ENCODE results near the gene SLC22A25. TPM values are rescaled to one million over a fixed set of nuclear protein-coding genes. Genes with fewer than 3 reads are reported as not detected.
"Not testable (repeated sequence)": the region's sequence is repeated elsewhere in the genome, so short reads cannot be mapped to it uniquely, and the experiment has no call there.

The SLC22A25 gene
- total RNA-seq, 1 donor from 2014 or later: not detected

GRCh38 chr11:63248966-63249365, 5.6 kb upstream of the SLC22A25 start:
- H3K36me3 Mint-ChIP-seq: no peaks in the 10 kb centered on the region
- no peak for DNase-seq (ENCODE audit: low spot score in 2 of 2, unreplicated experiment in 2 of 2)
- peaks cover 39% of the 10 kb centered on the region for H3K27me3 Mint-ChIP-seq (ENCODE audit: low read depth)
- H3K4me1 Mint-ChIP-seq: no peaks in the 10 kb centered on the region
- H3K27ac Mint-ChIP-seq: no peak overlapping the region
- TF ChIP-seq CTCF (IDR thresholded peaks at IDR 0.05; ENCODE audit: unreplicated experiment): no peak
- peaks cover 5% of the 10 kb centered on the region for H3K9me3 Mint-ChIP-seq
- H3K4me3 Mint-ChIP-seq: no peak overlapping the region

- not testable (repeated sequence) for H3K4me3 Mint-ChIP-seq; H3K4me1 Mint-ChIP-seq; H3K36me3 Mint-ChIP-seq; DNase-seq (ENCODE audit: low spot score in 2 of 2, unreplicated experiment in 2 of 2); H3K27ac Mint-ChIP-seq; H3K9me3 Mint-ChIP-seq
- peaks cover 38% of the 10 kb centered on the region for H3K27me3 Mint-ChIP-seq (ENCODE audit: low read depth)
Measured at GRCh38 chr11:63247237-63248002, 4.0 kb upstream of the SLC22A25 start.

DNA sequence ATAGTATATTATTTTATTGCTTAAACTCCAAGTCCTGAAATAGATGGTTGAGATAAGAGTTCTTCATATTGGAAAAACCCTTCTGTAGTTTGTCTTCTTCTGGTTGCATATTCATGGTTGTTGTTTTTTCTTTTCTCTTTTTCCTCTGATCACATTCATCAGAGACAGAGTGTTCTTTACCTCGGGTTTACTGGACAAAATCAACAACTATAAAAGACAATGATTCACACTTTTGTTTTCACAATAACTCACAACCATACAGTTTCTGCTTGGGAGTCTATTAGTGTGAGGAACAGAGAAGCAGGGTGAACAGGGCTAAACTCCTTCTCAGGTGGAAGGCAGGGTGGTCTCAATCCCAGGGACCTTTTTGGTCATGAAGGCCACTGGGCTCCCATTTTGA, 2.6 kb upstream of the SLC22A25 start:
- Mint-ChIP-seq H3K27me3 (ENCODE audit: low read depth) (peaks cover 34% of the 10 kb centered on the region), H3K4me3 (no peak overlapping the region), H3K27ac (no peak overlapping the region), H3K36me3 (no peaks in the 10 kb centered on the region), H3K4me1 (no peaks in the 10 kb centered on the region), H3K9me3 (no peaks in the 10 kb centered on the region)
- TF ChIP-seq CTCF (IDR thresholded peaks at IDR 0.05; ENCODE audit: unreplicated experiment): no peak
- DNase-seq (ENCODE audit: low spot score in 2 of 2, unreplicated experiment in 2 of 2): no peak

GRCh38 chr11:63244862-63245261, 1.5 kb upstream of the SLC22A25 start:
- H3K36me3 Mint-ChIP-seq: no peaks in the 10 kb centered on the region
- peaks cover 34% of the 10 kb centered on the region for H3K27me3 Mint-ChIP-seq (ENCODE audit: low read depth)
- DNase-seq (ENCODE audit: low spot score in 2 of 2, unreplicated experiment in 2 of 2): no peak
- no peak overlapping the region for H3K27ac Mint-ChIP-seq
- H3K4me1 Mint-ChIP-seq: peaks cover 4% of the 10 kb centered on the region
- TF ChIP-seq CTCF (IDR thresholded peaks at IDR 0.05; ENCODE audit: unreplicated experiment): no peak
- no peak overlapping the region for H3K4me3 Mint-ChIP-seq
- H3K9me3 Mint-ChIP-seq: no peaks in the 10 kb centered on the region

DNA sequence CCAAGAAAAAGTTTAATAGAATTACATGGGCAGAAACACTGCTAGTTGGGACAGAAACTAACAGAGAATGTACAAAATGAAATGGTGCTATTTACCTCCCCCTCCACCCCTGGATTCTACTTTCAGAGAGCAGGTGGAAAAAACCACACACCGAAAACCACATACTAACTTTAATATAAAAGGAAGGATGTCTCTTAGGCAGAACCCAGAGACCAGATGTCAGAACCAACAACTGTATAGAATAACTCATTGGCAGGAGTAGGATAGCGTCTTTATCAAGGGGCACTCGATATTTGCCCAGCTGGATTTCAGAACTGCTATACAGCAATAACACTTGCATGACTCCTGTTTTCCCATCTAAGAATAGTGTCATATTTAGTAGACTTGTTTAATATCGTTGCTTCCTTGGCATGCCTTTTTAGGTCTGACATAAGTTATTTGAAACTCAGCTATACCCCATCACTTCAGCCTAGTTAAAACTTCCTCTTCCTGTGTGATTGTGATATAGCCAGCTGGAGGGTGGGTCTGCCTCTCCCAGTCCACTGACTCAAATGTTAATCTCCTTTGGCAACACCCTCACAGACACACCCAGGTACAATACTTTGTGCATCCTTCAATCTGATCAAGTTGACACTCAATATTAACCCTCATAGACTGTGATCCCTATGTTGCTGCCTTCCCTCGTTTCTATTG, 1.2 kb downstream of the SLC22A25 start:
- no peak overlapping the region for H3K27ac Mint-ChIP-seq
- no peak for DNase-seq (ENCODE audit: low spot score in 2 of 2, unreplicated experiment in 2 of 2)
- no peak overlapping the region for H3K4me3 Mint-ChIP-seq
- H3K36me3 Mint-ChIP-seq: no peaks in the 10 kb centered on the region
- peaks cover 26% of the 10 kb centered on the region for H3K27me3 Mint-ChIP-seq (ENCODE audit: low read depth)
- peaks cover 6% of the 10 kb centered on the region for H3K9me3 Mint-ChIP-seq
- peaks cover 4% of the 10 kb centered on the region for H3K4me1 Mint-ChIP-seq
- TF ChIP-seq CTCF (IDR thresholded peaks at IDR 0.05; ENCODE audit: unreplicated experiment): no peak

GRCh38 chr11:63240791-63241379, 2.5 kb downstream of the SLC22A25 start:
- H3K4me1 Mint-ChIP-seq: peaks cover 4% of the 10 kb centered on the region
- no peak overlapping the region for H3K4me3 Mint-ChIP-seq
- no peaks in the 10 kb centered on the region for H3K36me3 Mint-ChIP-seq
- TF ChIP-seq CTCF (IDR thresholded peaks at IDR 0.05; ENCODE audit: unreplicated experiment): no peak
- H3K27me3 Mint-ChIP-seq (ENCODE audit: low read depth): peaks cover 19% of the 10 kb centered on the region
- DNase-seq (ENCODE audit: low spot score in 2 of 2, unreplicated experiment in 2 of 2): no peak
- no peak overlapping the region for H3K27ac Mint-ChIP-seq
- H3K9me3 Mint-ChIP-seq: peaks cover 12% of the 10 kb centered on the region

Measured in mesothelial cell of epicardium (in vitro differentiated cells).